NCI-H524 (cell line): ENCODE data around the gene ATG14.

Experiments used
- DNase-seq, 2 experiments: peaks; one replicate each; lab custom pipeline; 2025; lab: John Stamatoyannopoulos, UW

Gene ATG14

GRCh38 chr14:55316564-55316963 lies 95.1 kb downstream of the ATG14 start:
- DNase-seq: no peak
